K562 (cell line): ENCODE data around the gene FAM131C. TPM values are rescaled to one million over a fixed set of nuclear protein-coding genes. Genes with fewer than 3 reads are reported as not detected.

ENCODE experiments used
- ATAC-seq: fragments of 200-7000 bp; cut with Tn5 transposase; 3 replicates; pipeline ENCODE4 v1.9.1; 2020; ENCODE audit warnings: moderate library complexity
- BruUV-seq: library from RNA; stranded (reverse); fragments of 400-500 nt; replicated peaks from 2 replicates; lab custom pipeline; 2021; lab: Mats Ljungman, UMichigan
- CTCF ChIA-PET: fragments of 300-600 bp; formaldehyde crosslinking; extraction: SDS; loops from one replicate; lab custom pipeline; 2021; ENCODE audit warnings: low intra/inter-chr PET ratio; lab: Yijun Ruan, JAX
- POLR2A ChIA-PET: fragments of 300-600, 350-650 bp; sonication (Branson Sonifier 250); formaldehyde crosslinking; extraction: SDS; loops from one replicate; lab custom pipeline; 2021; ENCODE audit warnings: antibody characterized with exemption, inconsistent platforms; lab: Yijun Ruan, JAX
- DNase-seq, 4 experiments: peaks; one replicate each; pipeline versions ENCODE4 v3.0.0 to v3.0.0-alpha.2; 2011 to 2018; ENCODE audit warnings: low spot score in 3 of 4, mixed read lengths in 3 of 4; ENCODE audit errors: extremely low read depth in 1 of 4
- FAIRE-seq: peaks from 2 replicates; lab custom pipeline; 2011; peaks lifted over from hg19 to GRCh38; lab: Jason Lieb, UNC
- H2AFZ ChIP-seq: 2 replicates; pipeline ENCODE4 v1.6.0; 2011; ENCODE audit warnings: low read depth, low read length, control low read depth, inconsistent platforms
- H3K27ac ChIP-seq: fragments of 200-600 bp; 3 replicates; pipeline ENCODE4 v1.8.0; 2011; ENCODE audit warnings: low read depth, mild to moderate bottlenecking, control low read depth, inconsistent platforms, low read length, moderate library complexity, mixed read lengths; ENCODE audit errors: extremely low read depth
- H3K27me3 ChIP-seq, 2 experiments: fragments of 300-600 bp in 1 of 2; 2 replicates in 1 of 2; 3 replicates in 1 of 2; pipeline versions ENCODE4 v1.6.0 to v1.8.0; 2011; ENCODE audit warnings: inconsistent platforms in 2 of 2, low read length in 2 of 2, mild to moderate bottlenecking in 1 of 2, mixed read lengths in 1 of 2, moderate library complexity in 1 of 2; ENCODE audit not compliant: control insufficient read depth in 2 of 2, insufficient read depth in 2 of 2
- H3K36me3 ChIP-seq: fragments of 300-600 bp; 3 replicates; pipeline ENCODE4 v1.8.0; 2011; ENCODE audit warnings: mild to moderate bottlenecking, low read length, inconsistent platforms; ENCODE audit not compliant: control insufficient read depth, insufficient read depth
- H3K4me1 ChIP-seq, 2 experiments: fragments of 200-600 bp in 1 of 2; replicated peaks in 1 of 2; 2 replicates in 1 of 2; 3 replicates in 1 of 2; pipeline versions ENCODE4 v1.5.1 to v1.8.0; 2011; ENCODE audit warnings: inconsistent platforms in 2 of 2, low read length in 2 of 2, mild to moderate bottlenecking in 1 of 2, mixed read lengths in 1 of 2, moderate library complexity in 1 of 2; ENCODE audit not compliant: control insufficient read depth in 2 of 2, insufficient read depth in 2 of 2
- H3K4me2 ChIP-seq: 2 replicates; pipeline ENCODE4 v1.6.1; 2011; ENCODE audit warnings: low read length, control low read depth, inconsistent platforms, mixed read lengths; ENCODE audit not compliant: insufficient read depth
- H3K4me3 ChIP-seq: fragments of 200-600 bp; sonication (generic), shearing (Covaris generic); 2 replicates; pipeline ENCODE4 v1.5.1; 2016; ENCODE audit warnings: control low read depth, inconsistent platforms
- H3K79me2 ChIP-seq: fragments of 200-600 bp; 3 replicates; pipeline ENCODE4 v1.8.0; 2011; ENCODE audit warnings: low read length, inconsistent platforms; ENCODE audit not compliant: control insufficient read depth, insufficient read depth
- H3K9ac ChIP-seq, 2 experiments: 2 replicates each; pipeline versions ENCODE4 v1.6.0 to v1.6.1; 2011; ENCODE audit warnings: low read depth in 2 of 2, low read length in 2 of 2, control low read depth in 1 of 2, inconsistent platforms in 1 of 2, mild to moderate bottlenecking in 1 of 2, mixed read lengths in 1 of 2; ENCODE audit not compliant: insufficient read depth in 1 of 2
- H3K9me1 ChIP-seq: one replicate; pipeline ENCODE4 v1.6.0; 2011; ENCODE audit warnings: inconsistent platforms, mild to moderate bottlenecking, low read length, moderate library complexity; ENCODE audit not compliant: control insufficient read depth, insufficient read depth
- H3K9me3 ChIP-seq: replicated peaks from 2 replicates; pipeline ENCODE4 v1.5.1; 2011; ENCODE audit warnings: low read depth, low read length, inconsistent platforms; ENCODE audit not compliant: control insufficient read depth, insufficient read depth
- H4K20me1 ChIP-seq: replicated peaks from 2 replicates; pipeline ENCODE4 v1.6.1; 2011; ENCODE audit warnings: low read length, inconsistent platforms, mixed read lengths; ENCODE audit not compliant: control insufficient read depth, insufficient read depth
- BCOR ChIP-seq: fragments of 450-650 bp; IDR thresholded peaks from 2 replicates; pipeline ENCODE4 v1.6.1; 2016
- CCNT2 ChIP-seq: IDR thresholded peaks from 2 replicates; pipeline ENCODE4 v1.6.1; 2011; ENCODE audit warnings: borderline replicate concordance, low read depth, mild to moderate bottlenecking, moderate library complexity, mixed read lengths, low read length; ENCODE audit not compliant: insufficient read length; ENCODE audit errors: extremely low read depth
- GATA2 ChIP-seq: sonication (generic); formaldehyde crosslinking; IDR thresholded peaks from 2 replicates; pipeline ENCODE4 v1.4.0; 2020; ENCODE audit warnings: mild to moderate bottlenecking, missing genetic modification reagents
- GTF2B ChIP-seq: IDR thresholded peaks from 2 replicates; pipeline ENCODE4 v1.6.1; 2011; ENCODE audit not compliant: insufficient read length; ENCODE audit errors: extremely low read depth
- HDAC2 ChIP-seq: fragments of 450-650 bp; IDR thresholded peaks from 2 replicates; pipeline ENCODE4 v1.6.1; 2016; ENCODE audit warnings: mild to moderate bottlenecking
- MEIS2 ChIP-seq: fragments of 450-650 bp; IDR thresholded peaks from 2 replicates; pipeline ENCODE4 v1.6.1; 2014; ENCODE audit warnings: mild to moderate bottlenecking; ENCODE audit not compliant: partially characterized antibody
- NFRKB ChIP-seq: fragments of 450-650 bp; IDR thresholded peaks from 2 replicates; pipeline ENCODE4 v1.6.1; 2016; ENCODE audit warnings: low read depth
- RFX5 ChIP-seq: IDR thresholded peaks from 2 replicates; pipeline ENCODE4 v1.6.1; 2011; ENCODE audit warnings: low read depth, mild to moderate bottlenecking, improper control_type of control experiment, low read length
- TEAD4 ChIP-seq, 2 experiments: sonication (generic) in 1 of 2; formaldehyde crosslinking in 1 of 2; IDR thresholded peaks; 2 replicates each; pipeline versions ENCODE4 v1.6.1 to v1.8.0; 2012 to 2022; ENCODE audit warnings: borderline replicate concordance in 1 of 2, inconsistent platforms in 1 of 2, low read length in 1 of 2, mild to moderate bottlenecking in 1 of 2, missing genetic modification reagents in 1 of 2
- ZNF134 ChIP-seq: fragments of 250-450 bp; sonication (Bioruptor Pico); conservative IDR thresholded peaks from 2 replicates; pipeline ENCODE4 v1.4.0; 2020
- ZNF324 ChIP-seq: fragments of 250-450 bp; sonication (Bioruptor Pico); IDR thresholded peaks from 2 replicates; pipeline ENCODE4 v1.4.0; 2020; ENCODE audit warnings: mild to moderate bottlenecking
- WGBS: fragments of 100-300 bp; shearing (Covaris generic); methylation state at CpG from one replicate; pipeline ENCODE4 v1.1.6; 2016; ENCODE audit warnings: low coverage, mixed read lengths; ENCODE audit not compliant: insufficient coverage; ENCODE audit errors: missing lambda C conversion rate; 5-methylcytosine and 5-hydroxymethylcytosine counted together
- in situ Hi-C: fragments of 300-500 bp; cut with MboI; formaldehyde crosslinking; loops from 4 replicates; pipeline ENCODE4 v1.15.0; 2018; ENCODE audit warnings: inconsistent platforms, mixed read lengths
- intact Hi-C: fragments of 100-400 bp; cut with micrococcal nuclease; formaldehyde crosslinking; loops from 2 replicates; pipeline ENCODE4 v1.14.2; 2022
- polyA plus RNA-seq, 8 experiments: library from polyadenylated mRNA; depleted of rRNA in 4 of 8; stranded (reverse) in 5 of 8; unstranded in 3 of 8; fragments of >200 nt; fragmentation: Nextera tagmentation in 2 of 8; fragmentation: Illumina TruSeq in 1 of 8; extraction: Ambion mirVana in 2 of 8; extraction: Trizol in 1 of 8; gene quantifications; 2 replicates each; pipeline versions ENCODE4 v1.2.1 to v1.2.3, GENCODE V29; 2011 to 2014; ENCODE audit warnings: inconsistent platforms in 1 of 8, missing spikeins in 1 of 8
- total RNA-seq, 7 experiments: library from RNA; depleted of rRNA in 6 of 7; stranded (reverse); fragments of >200 nt in 6 of 7; fragmentation: Illumina TruSeq in 2 of 7; extraction: Trizol in 2 of 7; gene quantifications; 2 replicates each; pipeline versions ENCODE4 v1.2.1 to v1.2.3, GENCODE V29; 2011 to 2021; ENCODE audit warnings: low replicate concordance in 1 of 7
- TF ChIP-seq, protein P1 (sequence below): sonication (generic); formaldehyde crosslinking; IDR thresholded peaks from 2 replicates; pipeline ENCODE4 v1.8.0; 2022; ENCODE audit warnings: missing genetic modification reagents, mild to moderate bottlenecking, borderline replicate concordance

FAM131C gene
- total and polyA plus RNA-seq, 9 of the 15 experiments (the other 6 are each of a cell fraction or from before 2014, with no cell fraction given): 0.10 to 0.29 (median 0.16) TPM; not detected in 6

- Histone ChIP-seq H3K4me2 (no peak overlapping the region), H3K79me2 (no peaks in the 10 kb centered on the region), H3K4me3 (no peak overlapping the region), H4K20me1 (no peaks in the 10 kb centered on the region), H3K9me1 (no peaks in the 10 kb centered on the region), H3K36me3 (no peaks in the 10 kb centered on the region), H3K27ac (no peak overlapping the region), H3K9me3 (no peaks in the 10 kb centered on the region), H3K27me3 (peaks cover 4 to 20% of the 10 kb centered on the region in 2 experiments; a peak in 4 of 5 replicates), H2AFZ (no peak overlapping the region), H3K9ac (peak overlapping the region in 1 of 2 experiments; percentile 33; a peak in 2 of 4 replicates), H3K4me1 (peaks cover 10 to 38% of the 10 kb centered on the region in 2 experiments; a peak in 4 of 5 replicates)
- no peak for TF ChIP-seq MEIS2
- no peak for TF ChIP-seq CCNT2
- no peak for TF ChIP-seq GATA2 (CRISPR knock-in tag)
- in situ Hi-C loops (no loop called here), intact Hi-C loops (no loop called here)
- ATAC-seq (no peak), FAIRE-seq (no peak), DNase-seq (no peak)
- POLR2A ChIA-PET: interaction anchor here (0.6 kb wide), 1 partner anchor 138 kb away, joined by 3 read pairs; no protein-coding TSS in a partner anchor
- no TSS peak for BruUV-seq
- CTCF ChIA-PET: no interaction called here
- 17% methylated on average over 8 of the region's 8 CpGs for WGBS
Measured at GRCh38 chr1:16091296-16091695, 17.8 kb upstream of the FAM131C start.

DNA sequence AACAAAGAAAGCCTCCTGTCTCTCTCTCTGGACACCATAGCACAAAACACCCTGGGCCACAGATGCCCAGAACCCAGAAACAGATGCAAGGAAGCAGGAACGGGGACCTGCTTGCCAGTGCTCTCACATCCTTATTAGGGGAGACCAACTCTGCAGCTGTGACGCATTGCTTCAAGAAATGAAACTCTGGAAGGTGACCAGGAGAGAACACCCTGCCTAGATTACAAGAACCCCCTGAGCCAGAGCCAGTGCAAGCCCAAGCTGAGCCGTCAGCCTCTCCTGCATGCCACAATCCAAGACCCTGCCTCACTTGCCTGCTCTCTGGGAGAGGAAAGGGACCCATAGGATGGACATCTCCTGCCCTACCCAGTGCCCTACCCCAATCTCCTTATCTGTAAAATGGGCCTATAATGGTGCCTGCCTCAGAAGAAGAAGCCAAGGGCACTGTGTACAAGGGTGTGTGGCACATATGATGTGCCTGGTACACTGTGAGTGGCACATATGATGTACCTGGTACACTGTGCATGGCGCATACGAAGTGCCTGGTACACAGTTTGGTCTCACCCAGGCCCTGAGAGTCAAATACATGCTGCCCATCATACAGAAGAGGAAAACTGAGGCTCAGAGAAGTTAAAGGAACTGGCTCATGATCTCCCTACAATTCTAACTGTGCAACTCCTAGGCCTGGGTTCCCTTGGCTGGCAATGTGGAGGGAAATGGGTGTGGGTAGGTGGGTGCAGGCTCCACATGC lies 16.8 kb upstream of the FAM131C start:
- no peaks in the 10 kb centered on the region for H3K36me3 ChIP-seq
- ChIA-PET CTCF (no interaction called here), POLR2A (no interaction called here)
- no peak overlapping the region for H3K4me2 ChIP-seq
- H3K27ac ChIP-seq: no peak overlapping the region
- BruUV-seq: no TSS peak
- peaks cover 3 to 9% of the 10 kb centered on the region in 2 experiments; a peak in 3 of 5 replicates for H3K27me3 ChIP-seq
- no peaks in the 10 kb centered on the region for H4K20me1 ChIP-seq
- H3K9me3 ChIP-seq: no peaks in the 10 kb centered on the region
- FAIRE-seq (no peak), ATAC-seq (no peak), DNase-seq (no peak)
- 23% methylated on average over 5 of the region's 5 CpGs for WGBS
- H3K79me2 ChIP-seq: no peaks in the 10 kb centered on the region
- no peak overlapping the region for H2AFZ ChIP-seq
- in situ Hi-C loops (no loop called here), intact Hi-C loops (no loop called here)
- H3K4me1 ChIP-seq: peaks cover 10 to 40% of the 10 kb centered on the region in 2 experiments; a peak in 4 of 5 replicates
- H3K4me3 ChIP-seq: no peak overlapping the region
- H3K9me1 ChIP-seq: no peaks in the 10 kb centered on the region
- no peak overlapping the region for H3K9ac ChIP-seq
- TF ChIP-seq NFRKB (no peak), RFX5 (no peak), GTF2B (no peak), BCOR (peak; percentile 75), HDAC2 (0 out of 2 replicates have a peak, but pooled peaks have one; percentile 30), ZNF324 (CRISPR knock-in tag) (no peak), ZNF134 (peak; percentile 72), TEAD4 (IDR thresholded peaks at IDR 0.05; ENCODE audit: low read length) (no peak), TEAD4 (CRISPR knock-in tag; IDR thresholded peaks at IDR 0.05; ENCODE audit: borderline replicate concordance) (no peak)
- TF ChIP-seq, protein P1, sequence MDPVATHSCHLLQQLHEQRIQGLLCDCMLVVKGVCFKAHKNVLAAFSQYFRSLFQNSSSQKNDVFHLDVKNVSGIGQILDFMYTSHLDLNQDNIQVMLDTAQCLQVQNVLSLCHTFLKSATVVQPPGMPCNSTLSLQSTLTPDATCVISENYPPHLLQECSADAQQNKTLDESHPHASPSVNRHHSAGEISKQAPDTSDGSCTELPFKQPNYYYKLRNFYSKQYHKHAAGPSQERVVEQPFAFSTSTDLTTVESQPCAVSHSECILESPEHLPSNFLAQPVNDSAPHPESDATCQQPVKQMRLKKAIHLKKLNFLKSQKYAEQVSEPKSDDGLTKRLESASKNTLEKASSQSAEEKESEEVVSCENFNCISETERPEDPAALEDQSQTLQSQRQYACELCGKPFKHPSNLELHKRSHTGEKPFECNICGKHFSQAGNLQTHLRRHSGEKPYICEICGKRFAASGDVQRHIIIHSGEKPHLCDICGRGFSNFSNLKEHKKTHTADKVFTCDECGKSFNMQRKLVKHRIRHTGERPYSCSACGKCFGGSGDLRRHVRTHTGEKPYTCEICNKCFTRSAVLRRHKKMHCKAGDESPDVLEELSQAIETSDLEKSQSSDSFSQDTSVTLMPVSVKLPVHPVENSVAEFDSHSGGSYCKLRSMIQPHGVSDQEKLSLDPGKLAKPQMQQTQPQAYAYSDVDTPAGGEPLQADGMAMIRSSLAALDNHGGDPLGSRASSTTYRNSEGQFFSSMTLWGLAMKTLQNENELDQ (CRISPR knock-in tag): no peak
